Measurements from ENCODE around the gene SMIM13. TPM values are rescaled to one million over a fixed set of nuclear protein-coding genes. Genes with fewer than 3 reads are reported as not detected.

Gene SMIM13
- total RNA-seq, 1 experiment from 2014 or later: 15.7 TPM

GRCh38 chr6:11067348-11067747 lies 26.3 kb upstream of the SMIM13 start:
- H2AFZ ChIP-seq (ENCODE audit: low read depth, low read length, poor library complexity, severe bottlenecking): no peak overlapping the region
- no peaks in the 10 kb centered on the region for H3K9me3 ChIP-seq (ENCODE audit: control insufficient read depth in 1 of 2, insufficient read depth in 1 of 2, low read depth in 1 of 2, low read length in 2 of 2)
- ATAC-seq (no peak), DNase-seq (ENCODE audit: low read depth, low spot score) (no peak)
- TF ChIP-seq MAX (IDR thresholded peaks at IDR 0.05) (no peak), POLR2A (IDR thresholded peaks at IDR 0.05; ENCODE audit: borderline replicate concordance, extremely low read depth, insufficient read depth, insufficient read length) (no peak)
- RAD21 ChIA-PET (ENCODE audit: low non-redundant PET in 1 of 2, low total read pairs in 2 of 2, uncharacterized antibody in 2 of 2, unreplicated experiment in 2 of 2): interaction anchor here in 1 of 2 experiments (0.7 kb wide), 1 partner anchor 113 kb away, joined by 3 read pairs; no protein-coding TSS in a partner anchor
- no peak overlapping the region for H3K9ac ChIP-seq (ENCODE audit: low read length)
- CTCF ChIA-PET: interaction anchor here (1.0 to 1.3 kb wide), 4 partner anchors 113 to 180 kb away, joined by 3 to 8 read pairs (median 4); partner anchors contain the start of gene SYCP2L
- no peak overlapping the region for H3K27ac ChIP-seq (ENCODE audit: low read depth, low read length)
- H3K79me2 ChIP-seq (ENCODE audit: insufficient read depth, low read length): no peaks in the 10 kb centered on the region
- H3K4me3 ChIP-seq (replicated peaks in 1 of 2; ENCODE audit: low read depth in 1 of 2, low read length in 2 of 2): no peak overlapping the region
- H3K4me1 ChIP-seq (ENCODE audit: control insufficient read depth in 1 of 2, insufficient read depth in 2 of 2, low read length in 2 of 2): no peaks in the 10 kb centered on the region
- H3K36me3 ChIP-seq (ENCODE audit: control insufficient read depth in 1 of 2, insufficient read depth in 2 of 2, low read length in 2 of 2): no peaks in the 10 kb centered on the region
- intact Hi-C loops (cut with micrococcal nuclease): loop anchor here (5.0 kb wide), 2 partner anchors 220 to 430 kb away; no protein-coding TSS in a partner anchor
- BruUV-seq (replicated peaks): no TSS peak
- no peaks in the 10 kb centered on the region for H3K9me2 ChIP-seq (ENCODE audit: insufficient read depth)
- no peaks in the 10 kb centered on the region for H3K27me3 ChIP-seq (ENCODE audit: insufficient read depth, low read length)
- H4K20me1 ChIP-seq (ENCODE audit: insufficient read depth): no peaks in the 10 kb centered on the region
- POLR2A ChIA-PET: no interaction called here
- H3K4me2 ChIP-seq (ENCODE audit: low read length): no peak overlapping the region

GRCh38 chr6:11069760-11070159 lies 23.9 kb upstream of the SMIM13 start:
- Histone ChIP-seq H3K4me1 (ENCODE audit: control insufficient read depth in 1 of 2, insufficient read depth in 2 of 2, low read length in 2 of 2) (no peaks in the 10 kb centered on the region), H3K4me2 (ENCODE audit: low read length) (no peak overlapping the region), H3K27me3 (ENCODE audit: insufficient read depth, low read length) (no peaks in the 10 kb centered on the region), H3K9me2 (ENCODE audit: insufficient read depth) (no peaks in the 10 kb centered on the region), H4K20me1 (ENCODE audit: insufficient read depth) (no peaks in the 10 kb centered on the region), H3K79me2 (ENCODE audit: insufficient read depth, low read length) (no peaks in the 10 kb centered on the region), H2AFZ (ENCODE audit: low read depth, low read length, poor library complexity, severe bottlenecking) (no peak overlapping the region), H3K36me3 (ENCODE audit: control insufficient read depth in 1 of 2, insufficient read depth in 2 of 2, low read length in 2 of 2) (no peaks in the 10 kb centered on the region), H3K27ac (ENCODE audit: low read depth, low read length) (no peak overlapping the region), H3K9me3 (ENCODE audit: control insufficient read depth in 1 of 2, insufficient read depth in 1 of 2, low read depth in 1 of 2, low read length in 2 of 2) (no peaks in the 10 kb centered on the region), H3K4me3 (replicated peaks in 1 of 2; ENCODE audit: low read depth in 1 of 2, low read length in 2 of 2) (no peak overlapping the region), H3K9ac (ENCODE audit: low read length) (no peak overlapping the region)
- BruUV-seq (replicated peaks): no TSS peak
- ChIA-PET CTCF (interaction anchor here (0.7 to 4.5 kb wide), 7 partner anchors 32 to 591 kb away, joined by 3 to 95 read pairs (median 7); no protein-coding TSS in a partner anchor), RAD21 (ENCODE audit: low non-redundant PET in 1 of 2, low total read pairs in 2 of 2, uncharacterized antibody in 2 of 2, unreplicated experiment in 2 of 2) (interaction anchor here (1.2 to 2.0 kb wide), 2 partner anchors 115 to 118 kb away, joined by 12 to 25 read pairs; no protein-coding TSS in a partner anchor), POLR2A (no interaction called here)
- TF ChIP-seq ZNF274 (IDR thresholded peaks at IDR 0.05; ENCODE audit: low read depth, low read length): no peak
- TF ChIP-seq EZH2 (IDR thresholded peaks at IDR 0.05): no peak
- no peak for TF ChIP-seq TCF7L2 (IDR thresholded peaks at IDR 0.05; ENCODE audit: borderline replicate concordance, extremely low read depth, insufficient read depth, insufficient read length)
- no peak for TF ChIP-seq FOSL1 (IDR thresholded peaks at IDR 0.05; ENCODE audit: low read depth)
- no peak for TF ChIP-seq ZBTB33 (IDR thresholded peaks at IDR 0.05; ENCODE audit: extremely low read depth, insufficient replicate concordance, low read length)
- no peak for DNase-seq (ENCODE audit: low read depth, low spot score)
- intact Hi-C loops (cut with micrococcal nuclease): loop anchor here (1.0 to 5.0 kb wide), 4 partner anchors 115 to 591 kb away; no protein-coding TSS in a partner anchor
- no peak for ATAC-seq

Measured in HCT116 (cell line).